Activated CD4-positive, alpha-beta memory T cell treated with anti-CD3 and anti-CD28 coated beads for 36 hours (primary cell): ENCODE results near the gene FBXL12. TPM values are rescaled to one million over a fixed set of nuclear protein-coding genes. Genes with fewer than 3 reads are reported as not detected.
"Not testable (repeated sequence)": the region's sequence is repeated elsewhere in the genome, so short reads cannot be mapped to it uniquely, and the experiment has no call there.

Source experiments
- CTCF ChIA-PET: fragments of 350-600 bp; sonication (Branson Sonifier 250); formaldehyde crosslinking; loops from one replicate; lab custom pipeline; 2021; ENCODE audit warnings: antibody characterized with exemption, inconsistent platforms; lab: Charles Lee
- POLR2A ChIA-PET: fragments of 350-600 bp; sonication (Branson Sonifier 250); formaldehyde crosslinking; loops from one replicate; lab custom pipeline; 2021; ENCODE audit warnings: antibody characterized with exemption; lab: Charles Lee
- DNase-seq: peaks from one replicate; pipeline ENCODE4 v3.0.0-alpha.2; 2020
- H3K27ac Mint-ChIP-seq: one replicate; pipeline ENCODE4 v1.8.0; 2021; ENCODE audit warnings: mixed read lengths
- H3K27me3 Mint-ChIP-seq: one replicate; pipeline ENCODE4 v1.8.0; 2021; ENCODE audit warnings: mixed read lengths
- H3K36me3 Mint-ChIP-seq: one replicate; pipeline ENCODE4 v1.8.0; 2021; ENCODE audit warnings: mixed read lengths
- H3K4me1 Mint-ChIP-seq: one replicate; pipeline ENCODE4 v1.8.0; 2021; ENCODE audit warnings: low read depth, mixed read lengths
- H3K4me3 Mint-ChIP-seq: one replicate; pipeline ENCODE4 v1.8.0; 2021; ENCODE audit warnings: mild to moderate bottlenecking, mixed read lengths
- H3K9me3 Mint-ChIP-seq: one replicate; pipeline ENCODE4 v1.8.0; 2021; ENCODE audit warnings: mixed read lengths
- intact Hi-C: fragments of 100-400 bp; cut with micrococcal nuclease; formaldehyde crosslinking; loops from one replicate; pipeline ENCODE4 v1.15.1; 2023
- total RNA-seq, 2 experiments: library from RNA; stranded (reverse); gene quantifications; one replicate each; pipeline ENCODE4 v1.2.3, GENCODE V29; 2021

FBXL12 gene
- total RNA-seq, 2 experiments from 2014 or later = 20.7 to 22.0 TPM

- Mint-ChIP-seq H3K9me3 (no peaks in the 10 kb centered on the region), H3K27ac (no peak overlapping the region), H3K36me3 (peaks cover 5% of the 10 kb centered on the region), H3K4me3 (no peak overlapping the region), H3K27me3 (no peaks in the 10 kb centered on the region), H3K4me1 (peaks cover 32% of the 10 kb centered on the region)
- ChIA-PET CTCF (no interaction called here), POLR2A (no interaction called here)
- DNase-seq = no peak
- intact Hi-C loops = no loop called here
Measured at GRCh38 chr19:9854282-9854846, 35.5 kb upstream of the FBXL12 start.

GRCh38 chr19:9850235-9850959 lies 31.5 kb upstream of the FBXL12 start:
- intact Hi-C loops = no loop called here
- no peak for DNase-seq
- Mint-ChIP-seq H3K4me3 (no peak overlapping the region), H3K27me3 (no peaks in the 10 kb centered on the region), H3K27ac (no peak overlapping the region), H3K9me3 (no peaks in the 10 kb centered on the region), H3K36me3 (peaks cover 2% of the 10 kb centered on the region), H3K4me1 (peaks cover 8% of the 10 kb centered on the region)
- ChIA-PET POLR2A (no interaction called here), CTCF (no interaction called here)

- peaks cover 6% of the 10 kb centered on the region for H3K36me3 Mint-ChIP-seq
- H3K4me1 Mint-ChIP-seq = peaks cover 8% of the 10 kb centered on the region
Measured at GRCh38 chr19:9849791-9850190, 30.9 kb upstream of the FBXL12 start.

GRCh38 chr19:9848762-9849161 lies 29.9 kb upstream of the FBXL12 start:
- DNase-seq = no peak
- intact Hi-C loops = loop anchor here (1.0 kb wide), 1 partner anchor 66 kb away; no protein-coding TSS in a partner anchor
- ChIA-PET POLR2A (no interaction called here), CTCF (no interaction called here)
- Mint-ChIP-seq H3K4me1 (peaks cover 6% of the 10 kb centered on the region), H3K36me3 (peaks cover 9% of the 10 kb centered on the region), H3K27ac (no peak overlapping the region), H3K4me3 (no peak overlapping the region), H3K27me3 (no peaks in the 10 kb centered on the region), H3K9me3 (no peaks in the 10 kb centered on the region)

More at GRCh38 chr19:9849791-9850190, 30.9 kb upstream of the FBXL12 start:
- Mint-ChIP-seq H3K27me3 (no peaks in the 10 kb centered on the region), H3K4me3 (no peak overlapping the region), H3K9me3 (no peaks in the 10 kb centered on the region), H3K27ac (no peak overlapping the region)
- DNase-seq = no peak
- intact Hi-C loops = no loop called here
- CTCF ChIA-PET = no interaction called here
- POLR2A ChIA-PET = no interaction called here

GRCh38 chr19:9848060-9848459 lies 29.2 kb upstream of the FBXL12 start:
- H3K27ac Mint-ChIP-seq = no peak overlapping the region
- peaks cover 15% of the 10 kb centered on the region for H3K36me3 Mint-ChIP-seq
- H3K4me3 Mint-ChIP-seq = no peak overlapping the region
- H3K27me3 Mint-ChIP-seq = no peaks in the 10 kb centered on the region
- intact Hi-C loops = loop anchor here (1.0 kb wide), 1 partner anchor 66 kb away; no protein-coding TSS in a partner anchor
- CTCF ChIA-PET = interaction anchor here (0.8 to 1.2 kb wide), 3 partner anchors 10 to 208 kb away, joined by 3 to 4 read pairs (median 4); no protein-coding TSS in a partner anchor
- DNase-seq = peak; percentile 56
- peaks cover 5% of the 10 kb centered on the region for H3K4me1 Mint-ChIP-seq
- H3K9me3 Mint-ChIP-seq = no peaks in the 10 kb centered on the region
- POLR2A ChIA-PET = no interaction called here

- DNase-seq = peak; percentile 65
- Mint-ChIP-seq H3K4me1 (peaks cover 5% of the 10 kb centered on the region), H3K36me3 (peaks cover 17% of the 10 kb centered on the region), H3K27ac (peak overlapping the region; percentile 18), H3K9me3 (no peaks in the 10 kb centered on the region), H3K27me3 (no peaks in the 10 kb centered on the region), H3K4me3 (no peak overlapping the region)
- ChIA-PET POLR2A (no interaction called here), CTCF (interaction anchor here (0.8 to 1.2 kb wide), 3 partner anchors 11 to 207 kb away, joined by 3 to 4 read pairs (median 4); no protein-coding TSS in a partner anchor)
- intact Hi-C loops = no loop called here
Measured at GRCh38 chr19:9847087-9847671, 28.3 kb upstream of the FBXL12 start.

- CTCF ChIA-PET, intact Hi-C loops: not testable (repeated sequence)
- peaks cover 11% of the 10 kb centered on the region for H3K4me1 Mint-ChIP-seq
Measured at GRCh38 chr19:9843626-9844273, 24.9 kb upstream of the FBXL12 start.

GRCh38 chr19:9842834-9843625 lies 24.2 kb upstream of the FBXL12 start:
- DNase-seq = no peak
- no peak overlapping the region for H3K27ac Mint-ChIP-seq
- no peaks in the 10 kb centered on the region for H3K27me3 Mint-ChIP-seq
- intact Hi-C loops = no loop called here
- ChIA-PET CTCF (no interaction called here), POLR2A (no interaction called here)
- no peaks in the 10 kb centered on the region for H3K9me3 Mint-ChIP-seq
- peaks cover 40% of the 10 kb centered on the region for H3K36me3 Mint-ChIP-seq
- peaks cover 12% of the 10 kb centered on the region for H3K4me1 Mint-ChIP-seq
- H3K4me3 Mint-ChIP-seq = no peak overlapping the region

More at GRCh38 chr19:9843626-9844273, 24.9 kb upstream of the FBXL12 start:
- H3K9me3 Mint-ChIP-seq, DNase-seq, H3K27ac Mint-ChIP-seq, POLR2A ChIA-PET, H3K4me3 Mint-ChIP-seq, H3K27me3 Mint-ChIP-seq: not testable (repeated sequence)
- peaks cover 38% of the 10 kb centered on the region for H3K36me3 Mint-ChIP-seq

- DNase-seq = no peak
- H3K27ac Mint-ChIP-seq = no peak overlapping the region
- ChIA-PET CTCF (interaction anchor here (0.8 kb wide), 1 partner anchor 21 kb away, joined by 3 read pairs; no protein-coding TSS in a partner anchor), POLR2A (interaction anchor here (0.8 kb wide), 1 partner anchor 195 kb away, joined by 4 read pairs; no protein-coding TSS in a partner anchor)
- no peaks in the 10 kb centered on the region for H3K27me3 Mint-ChIP-seq
- H3K9me3 Mint-ChIP-seq = no peaks in the 10 kb centered on the region
- H3K4me3 Mint-ChIP-seq = no peak overlapping the region
- peaks cover 22% of the 10 kb centered on the region for H3K4me1 Mint-ChIP-seq
- H3K36me3 Mint-ChIP-seq = peaks cover 35% of the 10 kb centered on the region
- intact Hi-C loops = loop anchor here (5.0 kb wide), 1 partner anchor 73 kb away; no protein-coding TSS in a partner anchor
Measured at GRCh38 chr19:9839415-9839814, 20.5 kb upstream of the FBXL12 start.

- Mint-ChIP-seq H3K4me3 (no peak overlapping the region), H3K27ac (no peak overlapping the region), H3K4me1 (peaks cover 27% of the 10 kb centered on the region), H3K9me3 (no peaks in the 10 kb centered on the region), H3K27me3 (no peaks in the 10 kb centered on the region), H3K36me3 (peaks cover 28% of the 10 kb centered on the region)
- CTCF ChIA-PET = no interaction called here
- POLR2A ChIA-PET = no interaction called here
- no peak for DNase-seq
- intact Hi-C loops = loop anchor here (5.0 kb wide), 1 partner anchor 74 kb away; no protein-coding TSS in a partner anchor
Measured at GRCh38 chr19:9838324-9838723, 19.4 kb upstream of the FBXL12 start.

GRCh38 chr19:9836021-9836420 lies 17.1 kb upstream of the FBXL12 start:
- POLR2A ChIA-PET = no interaction called here
- intact Hi-C loops = loop anchor here (5.0 kb wide), 1 partner anchor 76 kb away; no protein-coding TSS in a partner anchor
- Mint-ChIP-seq H3K36me3 (peaks cover 13% of the 10 kb centered on the region), H3K27ac (no peak overlapping the region), H3K27me3 (no peaks in the 10 kb centered on the region), H3K9me3 (no peaks in the 10 kb centered on the region), H3K4me1 (peaks cover 23% of the 10 kb centered on the region), H3K4me3 (peak overlapping the region; percentile 91)
- CTCF ChIA-PET = interaction anchor here (1.3 kb wide), 1 partner anchor 8 kb away, joined by 6 read pairs; the partner anchor contains the start of gene UBL5
- no peak for DNase-seq
